CD4-positive, alpha-beta T cell treated with Interferon gamma for 1 hour (primary cell): ENCODE data around the gene SMIM10L2A.
A peak's percentile ranks its signal among the peaks of the same experiment; 100 is the strongest.
"Not testable (repeated sequence)": the region's sequence is repeated elsewhere in the genome, so short reads cannot be mapped to it uniquely, and the experiment has no call there.

Experiments used
- DNase-seq: peaks from one replicate; pipeline ENCODE4 v3.0.0-alpha.2; 2020

The SMIM10L2A gene

DNA sequence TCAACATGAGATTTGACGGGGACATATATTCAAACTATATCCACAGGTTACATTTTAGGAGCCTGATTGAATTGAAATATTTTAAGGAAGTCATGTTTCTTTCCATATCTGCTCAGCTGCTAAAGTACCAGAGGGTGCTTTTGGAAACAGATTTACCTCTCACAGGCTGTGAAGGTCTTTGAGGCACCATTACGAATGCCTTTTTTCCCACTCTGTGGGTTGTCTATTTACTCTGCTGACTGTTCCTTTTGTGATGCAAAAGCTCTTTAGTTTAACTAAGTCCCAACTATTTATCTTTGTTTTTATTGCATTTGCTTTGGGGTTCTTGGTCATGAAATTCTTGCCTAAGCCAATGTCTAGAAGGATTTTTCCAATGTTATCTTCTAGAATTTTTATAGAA, 40.0 kb downstream of the SMIM10L2A start:
- not testable (repeated sequence) for DNase-seq

- DNase-seq = no peak
These were observed 42.2 kb downstream of the SMIM10L2A start for GRCh38 chrX:135463937-135464336.

GRCh38 chrX:135476378-135476777, 54.6 kb downstream of the SMIM10L2A start:
- DNase-seq = no peak

DNA sequence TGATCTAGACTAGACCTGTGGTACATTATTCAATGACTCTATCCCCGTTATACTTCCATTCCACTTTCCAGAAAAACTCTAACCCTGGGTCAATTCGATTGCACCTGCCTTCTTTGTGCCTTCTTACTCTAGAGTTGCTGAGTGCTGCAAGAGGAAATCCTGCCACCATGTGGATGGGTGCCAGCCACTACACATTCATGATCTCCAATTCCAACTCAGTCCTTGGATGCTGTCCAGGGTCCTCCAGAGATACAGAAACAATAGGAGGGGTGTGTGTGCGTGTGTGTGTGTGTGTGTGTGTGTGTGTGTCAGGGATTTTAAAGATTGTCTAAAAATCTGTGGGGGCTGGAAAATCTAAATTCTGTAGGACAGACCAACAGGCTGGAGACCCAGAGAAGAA, 55.8 kb downstream of the SMIM10L2A start:
- DNase-seq = peak; percentile 12
